GM18526 (cell line): Measurements from ENCODE around the gene ULK4.

Source experiments
- POLR2A ChIP-seq: IDR thresholded peaks from 3 replicates; pipeline ENCODE4 v1.6.1; 2011; ENCODE audit not compliant: insufficient read length; ENCODE audit errors: extremely low read depth

Gene ULK4

GRCh38 chr3:41690766-41691563, 270.9 kb downstream of the ULK4 start:
- TF ChIP-seq POLR2A, result no peak

- TF ChIP-seq POLR2A, result no peak
These were observed 273.1 kb downstream of the ULK4 start for GRCh38 chr3:41688595-41689380.

GRCh38 chr3:41684797-41685735, 276.8 kb downstream of the ULK4 start:
- no peak for TF ChIP-seq POLR2A

- no peak for TF ChIP-seq POLR2A
These were observed 278.1 kb downstream of the ULK4 start for GRCh38 chr3:41683666-41684350.

- no peak for TF ChIP-seq POLR2A
These were observed 278.9 kb downstream of the ULK4 start for GRCh38 chr3:41682996-41683395.

- TF ChIP-seq POLR2A, result no peak
These were observed 279.5 kb downstream of the ULK4 start for GRCh38 chr3:41682382-41682781.

GRCh38 chr3:41681479-41681878, 280.4 kb downstream of the ULK4 start:
- no peak for TF ChIP-seq POLR2A

GRCh38 chr3:41679374-41679773, 282.5 kb downstream of the ULK4 start:
- no peak for TF ChIP-seq POLR2A

- TF ChIP-seq POLR2A, result no peak
These were observed 287.5 kb downstream of the ULK4 start for GRCh38 chr3:41674449-41674848.

GRCh38 chr3:41673650-41674049, 288.3 kb downstream of the ULK4 start:
- no peak for TF ChIP-seq POLR2A

GRCh38 chr3:41668379-41668778, 293.5 kb downstream of the ULK4 start:
- no peak for TF ChIP-seq POLR2A

GRCh38 chr3:41662288-41662687, 299.6 kb downstream of the ULK4 start:
- TF ChIP-seq POLR2A, result no peak

- no peak for TF ChIP-seq POLR2A
These were observed 300.1 kb downstream of the ULK4 start for GRCh38 chr3:41661796-41662195.

GRCh38 chr3:41660510-41660909, 301.4 kb downstream of the ULK4 start:
- no peak for TF ChIP-seq POLR2A
